Head of caudate nucleus (tissue), 42 donors: Measurements from ENCODE around the gene ZNF646.

Source experiments
- DNase-seq, 42 donors: peaks; one replicate each; pipeline versions ENCODE4 v3.0.0 to v3.0.0-alpha.2; 2020 to 2021; ENCODE audit warnings: mixed read lengths in 7 of 42
- intact Hi-C: fragments of 100-400 bp; cut with DNase I; formaldehyde crosslinking; loops from one replicate; pipeline ENCODE4 v1.15.0; 2022

ZNF646 gene

DNA sequence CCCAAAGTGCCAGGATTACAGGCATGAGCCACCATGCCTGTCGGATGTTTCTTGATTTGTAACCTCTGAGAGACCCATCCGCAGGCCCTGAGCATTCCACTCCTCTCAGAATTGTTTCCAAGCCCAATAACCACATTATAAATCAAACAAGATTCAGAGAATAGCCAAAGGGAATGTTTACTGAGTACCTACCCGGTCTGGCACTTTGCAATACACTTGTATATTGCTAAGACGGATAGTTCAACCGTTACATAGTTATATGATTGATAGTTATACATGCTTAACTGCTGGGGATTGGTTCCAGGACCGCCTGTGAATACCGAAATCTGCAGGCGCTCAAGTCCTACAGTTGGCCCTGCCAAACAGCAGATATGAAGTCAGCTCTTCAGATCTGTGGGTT lies 40.2 kb downstream of the ZNF646 start:
- DNase-seq: no peak
- intact Hi-C loops: no loop called here

GRCh38 chr16:31117384-31118222 lies 43.4 kb downstream of the ZNF646 start, which contains the start of gene KAT8:
Gene KAT8 (plus strand): TSS chr16:31117664. CDS start chr16:31117682, 18 bp downstream.
- intact Hi-C loops: no loop called here

DNA sequence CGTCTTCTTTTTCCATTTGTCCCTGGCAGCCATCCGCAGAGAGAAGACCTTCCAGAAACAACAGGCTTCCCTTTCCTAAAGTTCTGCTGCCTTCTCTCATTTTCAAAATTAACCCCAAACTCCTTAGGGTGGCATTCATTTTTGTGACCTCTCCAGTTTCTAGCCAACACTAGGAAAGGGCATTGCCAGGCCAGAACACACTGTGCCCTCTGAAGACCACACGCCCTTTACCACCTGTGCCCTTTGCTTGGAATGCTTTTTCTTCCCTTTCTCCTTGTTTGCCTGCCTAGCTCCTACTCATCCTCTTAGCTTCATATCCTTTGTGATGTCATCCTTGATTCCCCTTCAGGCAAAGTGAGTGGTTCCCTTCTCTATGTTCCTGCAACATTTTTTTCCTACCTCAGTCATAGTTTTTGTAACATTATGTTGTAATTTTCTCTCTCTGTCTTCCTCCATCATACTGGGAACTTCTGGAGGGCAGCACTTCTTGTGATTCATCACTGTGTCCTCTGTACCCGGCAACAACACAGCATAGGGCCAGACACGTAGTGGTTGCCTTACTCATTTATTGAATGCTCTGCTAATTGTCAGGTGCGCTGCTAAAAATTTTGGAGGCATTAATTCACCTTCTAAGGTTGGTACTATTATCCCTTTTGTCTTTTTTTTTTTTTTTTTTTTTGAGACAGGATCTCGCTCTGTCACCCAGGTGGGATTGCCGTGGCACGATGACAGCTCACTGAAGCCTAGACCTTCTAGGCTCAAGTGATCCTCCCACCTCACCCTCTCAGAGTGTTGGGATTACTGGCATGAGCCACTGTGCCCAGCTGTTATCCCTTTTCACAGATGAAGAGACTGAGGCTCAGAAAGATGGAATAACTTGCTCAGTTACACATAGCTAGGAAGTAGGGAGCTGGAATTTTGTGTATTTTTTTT lies 44.3 kb downstream of the ZNF646 start:
- intact Hi-C loops: no loop called here
- DNase-seq: peak in 1 of 42 donors; percentile 32

More at GRCh38 chr16:31117384-31118222, 43.4 kb downstream of the ZNF646 start, which contains the start of gene KAT8:
- peak; percentile 97 to 100 (median 99) for DNase-seq

DNA sequence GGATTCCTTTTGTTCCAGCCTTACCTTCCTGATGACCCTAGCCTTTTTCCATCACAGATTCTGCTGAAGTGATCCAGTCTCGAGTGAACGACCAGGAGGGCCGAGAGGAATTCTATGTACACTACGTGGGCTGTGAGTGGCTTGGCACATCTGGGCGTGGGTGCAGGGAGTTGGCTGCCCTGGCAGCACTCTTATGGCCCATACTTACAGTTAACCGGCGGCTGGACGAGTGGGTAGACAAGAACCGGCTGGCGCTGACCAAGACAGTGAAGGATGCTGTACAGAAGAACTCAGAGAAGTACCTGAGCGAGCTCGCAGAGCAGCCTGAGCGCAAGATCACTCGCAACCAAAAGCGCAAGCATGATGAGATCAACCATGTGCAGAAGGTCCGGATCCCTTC lies 45.9 kb downstream of the ZNF646 start:
- DNase-seq: no peak
- intact Hi-C loops: no loop called here

DNA sequence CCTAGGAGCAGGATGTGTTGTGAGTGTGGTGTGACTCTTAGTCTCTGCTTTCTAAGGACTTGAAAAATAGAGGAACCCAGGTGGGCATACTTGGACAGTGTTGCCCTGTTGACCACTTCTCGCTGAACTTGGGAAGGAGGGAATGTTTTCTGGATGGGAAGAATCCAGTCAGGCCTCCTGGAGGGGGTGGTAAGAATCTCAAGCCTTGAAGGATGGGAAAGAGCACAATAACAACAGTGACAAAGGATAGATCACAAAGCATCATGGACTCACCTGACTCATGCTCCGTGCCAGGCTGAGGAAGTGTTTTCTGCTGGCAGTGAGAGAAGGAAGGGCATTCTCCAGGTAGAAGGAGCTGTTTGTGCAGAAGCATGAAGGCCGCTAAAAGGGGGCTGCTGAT lies 51.6 kb downstream of the ZNF646 start:
- DNase-seq: no peak
- intact Hi-C loops: no loop called here

- DNase-seq: no peak
- intact Hi-C loops: no loop called here
These were observed 53.0 kb downstream of the ZNF646 start for GRCh38 chr16:31127182-31127581.

- intact Hi-C loops: no loop called here
- peak in 25 of 42 donors; percentile 16 to 74 (median 44) for DNase-seq
These were observed 54.7 kb downstream of the ZNF646 start for GRCh38 chr16:31128711-31129567.

- DNase-seq: peak in 17 of 42 donors; percentile 15 to 65 (median 45)
- intact Hi-C loops: no loop called here
These were observed 55.5 kb downstream of the ZNF646 start for GRCh38 chr16:31129568-31130335.

- intact Hi-C loops: no loop called here
- DNase-seq: no peak
These were observed 56.2 kb downstream of the ZNF646 start for GRCh38 chr16:31130336-31130891.

DNA sequence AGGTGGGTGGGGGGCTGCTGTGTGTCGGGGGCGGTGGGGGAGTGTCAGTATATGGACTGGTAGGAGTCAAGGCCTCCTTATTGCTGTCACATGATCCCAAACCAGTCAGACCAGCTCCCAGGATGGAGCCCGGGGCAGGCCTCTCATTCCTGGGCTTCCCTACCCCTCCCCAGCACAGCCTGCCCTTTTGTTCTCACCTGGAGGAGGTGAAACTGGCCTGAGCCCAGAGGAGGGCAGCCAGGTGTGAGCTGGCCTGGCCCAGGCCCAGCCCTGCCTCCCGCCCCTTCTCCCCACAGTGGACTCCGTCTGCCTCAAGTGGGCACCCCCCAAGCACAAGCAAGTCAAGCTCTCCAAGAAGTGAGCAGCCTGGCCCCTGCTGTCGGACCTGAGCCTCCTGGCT lies 56.7 kb downstream of the ZNF646 start:
- no peak for DNase-seq
- intact Hi-C loops: no loop called here

GRCh38 chr16:31131416-31131815 lies 57.2 kb downstream of the ZNF646 start:
- no peak for DNase-seq
- intact Hi-C loops: no loop called here

GRCh38 chr16:31131841-31132271 lies 57.6 kb downstream of the ZNF646 start:
- DNase-seq: no peak
- intact Hi-C loops: no loop called here

- intact Hi-C loops: no loop called here
- no peak for DNase-seq
These were observed 58.2 kb downstream of the ZNF646 start for GRCh38 chr16:31132303-31132979.

GRCh38 chr16:31133046-31133501 lies 58.9 kb downstream of the ZNF646 start:
- no peak for DNase-seq
- intact Hi-C loops: no loop called here
